Mucosa of rectum (tissue), 2 donors: Measurements from ENCODE around the gene IL9.

Source experiments
- H3K27ac ChIP-seq, 2 donors: one replicate each; pipeline ENCODE4 v1.7.0; 2013; ENCODE audit warnings: inconsistent platforms in 2 of 2, low read depth in 2 of 2, low read length in 2 of 2
- H3K27me3 ChIP-seq, 2 donors: one replicate each; pipeline ENCODE4 v1.7.0; 2013; ENCODE audit warnings: low read length in 2 of 2; ENCODE audit not compliant: control insufficient read depth in 2 of 2, insufficient read depth in 2 of 2
- H3K36me3 ChIP-seq, 2 donors: one replicate each; pipeline ENCODE4 v1.7.0; 2013; ENCODE audit warnings: low read length in 2 of 2; ENCODE audit not compliant: control insufficient read depth in 2 of 2, insufficient read depth in 2 of 2
- H3K4me1 ChIP-seq, 2 donors: one replicate each; pipeline ENCODE4 v1.7.0; 2013; ENCODE audit warnings: low read length in 2 of 2, mild to moderate bottlenecking in 1 of 2; ENCODE audit not compliant: control insufficient read depth in 2 of 2, insufficient read depth in 2 of 2
- H3K4me3 ChIP-seq, 2 donors: one replicate each; pipeline ENCODE4 v1.7.0; 2013; ENCODE audit warnings: low read length in 2 of 2
- H3K9ac ChIP-seq, 2 donors: one replicate each; pipeline ENCODE4 v1.7.0; 2013; ENCODE audit warnings: low read length in 2 of 2, low read depth in 1 of 2, mild to moderate bottlenecking in 1 of 2
- H3K9me3 ChIP-seq, 2 donors: one replicate each; pipeline ENCODE4 v1.7.0; 2013; ENCODE audit warnings: low read length in 2 of 2; ENCODE audit not compliant: control insufficient read depth in 2 of 2
- donor health status: healthy.
- donor health status: Normal muscosa, but diverticular disease.

IL9 gene

GRCh38 chr5:135894276-135894675 is 1.4 kb downstream of the IL9 start:
- Histone ChIP-seq H3K27ac (no peak overlapping the region), H3K9ac (no peak overlapping the region), H3K4me1 (no peaks in the 10 kb centered on the region), H3K36me3 (no peaks in the 10 kb centered on the region), H3K27me3 (peaks cover 0 to 3% of the 10 kb centered on the region in 2 donors), H3K9me3 (no peaks in the 10 kb centered on the region), H3K4me3 (no peak overlapping the region)

- H3K9me3 ChIP-seq = no peaks in the 10 kb centered on the region
- no peaks in the 10 kb centered on the region for H3K36me3 ChIP-seq
- H3K27me3 ChIP-seq = no peaks in the 10 kb centered on the region
- H3K4me1 ChIP-seq = peaks cover 3 to 5% of the 10 kb centered on the region in 2 donors
- no peak overlapping the region for H3K4me3 ChIP-seq
- H3K9ac ChIP-seq = no peak overlapping the region
- H3K27ac ChIP-seq = no peak overlapping the region
These were observed 3.9 kb downstream of the IL9 start for GRCh38 chr5:135891791-135892190.

DNA sequence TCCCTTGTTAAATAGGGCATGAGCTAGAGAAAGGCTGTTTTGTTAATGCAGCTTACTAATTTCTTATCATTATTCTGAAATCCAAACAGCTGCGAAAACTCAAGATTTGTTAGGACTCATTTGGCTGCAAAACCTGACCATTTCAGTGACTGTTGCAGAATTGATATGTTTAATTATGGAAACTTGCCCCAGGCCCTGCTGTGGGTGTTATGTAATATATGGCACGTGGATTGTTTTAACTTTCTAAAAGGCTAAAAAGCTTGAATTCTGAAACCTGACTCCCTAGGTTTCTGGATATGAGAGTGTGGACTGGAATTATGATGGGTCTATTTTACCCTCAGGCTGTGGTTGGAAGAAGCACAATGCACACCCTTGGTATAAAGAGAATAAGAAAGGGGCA is 4.4 kb downstream of the IL9 start:
- Histone ChIP-seq H3K4me3 (no peak overlapping the region), H3K36me3 (no peaks in the 10 kb centered on the region), H3K9ac (no peak overlapping the region), H3K4me1 (peaks cover 3 to 5% of the 10 kb centered on the region in 2 donors), H3K9me3 (no peaks in the 10 kb centered on the region), H3K27ac (no peak overlapping the region), H3K27me3 (no peaks in the 10 kb centered on the region)

DNA sequence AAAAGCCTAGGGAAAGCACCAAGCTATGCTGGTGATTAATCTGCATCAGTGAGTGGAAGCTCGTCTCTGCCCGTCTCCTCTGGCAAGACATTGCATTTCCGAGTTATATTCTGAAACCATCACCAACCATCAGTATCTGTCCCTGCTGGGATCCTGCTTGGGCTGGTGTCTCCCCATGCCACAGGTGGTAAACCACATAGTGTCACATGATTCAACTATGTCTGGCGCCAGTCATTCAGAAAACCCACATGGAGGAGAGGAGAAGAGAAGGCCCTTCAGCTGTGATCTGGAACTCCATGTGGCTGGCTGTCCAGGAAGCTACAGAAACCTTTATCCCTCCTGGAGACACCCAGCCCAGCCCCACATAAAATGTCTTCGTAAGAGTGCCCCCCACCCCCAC is 4.8 kb downstream of the IL9 start:
- Histone ChIP-seq H3K36me3 (no peaks in the 10 kb centered on the region), H3K4me3 (no peak overlapping the region), H3K9ac (no peak overlapping the region), H3K27ac (no peak overlapping the region), H3K27me3 (no peaks in the 10 kb centered on the region), H3K9me3 (no peaks in the 10 kb centered on the region), H3K4me1 (peaks cover 3 to 5% of the 10 kb centered on the region in 2 donors)

DNA sequence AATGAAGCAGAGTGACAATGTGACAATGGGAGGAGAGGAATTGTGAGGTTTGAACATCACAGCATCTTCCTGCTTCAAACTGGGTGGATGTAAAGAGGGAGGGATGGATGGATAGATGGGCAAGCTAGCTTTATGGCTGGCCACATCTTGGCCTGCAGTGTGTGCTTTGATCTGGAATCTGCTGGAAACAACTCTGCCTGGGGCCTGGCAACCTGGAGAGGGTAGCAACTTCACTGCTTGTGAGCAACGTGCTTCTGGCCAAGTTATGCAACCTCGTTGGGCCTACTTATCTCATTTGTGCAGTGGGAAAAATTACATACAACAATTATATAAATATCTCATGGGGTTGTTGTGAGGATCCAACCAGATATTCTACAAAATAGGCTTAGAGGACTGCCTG is 5.3 kb downstream of the IL9 start:
- H3K36me3 ChIP-seq = no peaks in the 10 kb centered on the region
- no peaks in the 10 kb centered on the region for H3K27me3 ChIP-seq
- H3K27ac ChIP-seq = no peak overlapping the region
- H3K4me3 ChIP-seq = no peak overlapping the region
- no peaks in the 10 kb centered on the region for H3K9me3 ChIP-seq
- no peak overlapping the region for H3K9ac ChIP-seq
- peaks cover 3 to 5% of the 10 kb centered on the region in 2 donors for H3K4me1 ChIP-seq

GRCh38 chr5:135887881-135888614 is 7.6 kb downstream of the IL9 start:
- Histone ChIP-seq H3K27ac (no peak overlapping the region), H3K36me3 (no peaks in the 10 kb centered on the region), H3K27me3 (no peaks in the 10 kb centered on the region), H3K4me3 (no peak overlapping the region), H3K4me1 (peaks cover 3 to 5% of the 10 kb centered on the region in 2 donors), H3K9ac (no peak overlapping the region), H3K9me3 (no peaks in the 10 kb centered on the region)

DNA sequence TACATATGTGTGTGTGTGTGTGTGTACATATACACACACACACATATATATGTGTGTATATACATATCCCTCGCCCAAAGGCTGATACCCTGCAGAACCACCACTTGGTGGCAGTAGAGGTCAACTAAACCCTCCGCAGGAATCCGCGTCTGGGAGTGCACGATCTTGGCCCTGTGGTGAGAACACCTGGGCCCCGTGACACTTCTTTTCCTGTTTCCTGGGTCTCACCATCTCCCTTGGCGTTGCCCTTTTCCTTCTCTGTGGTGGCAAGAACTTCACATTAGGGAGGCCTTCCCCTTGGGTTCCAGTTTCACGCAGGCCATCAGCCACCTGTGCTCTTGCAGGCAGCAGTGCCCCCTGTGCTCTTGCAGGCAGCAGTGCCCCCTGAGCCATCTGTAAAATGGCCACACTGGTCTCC is 8.2 kb downstream of the IL9 start:
- Histone ChIP-seq H3K36me3 (no peaks in the 10 kb centered on the region), H3K4me1 (peaks cover 3 to 5% of the 10 kb centered on the region in 2 donors), H3K27me3 (no peaks in the 10 kb centered on the region), H3K9me3 (no peaks in the 10 kb centered on the region), H3K4me3 (no peak overlapping the region), H3K9ac (no peak overlapping the region), H3K27ac (no peak overlapping the region)

GRCh38 chr5:135886136-135886535 is 9.5 kb downstream of the IL9 start:
- Histone ChIP-seq H3K4me1 (peaks cover 3 to 5% of the 10 kb centered on the region in 2 donors), H3K9ac (no peak overlapping the region), H3K9me3 (no peaks in the 10 kb centered on the region), H3K27me3 (peaks cover 0 to 2% of the 10 kb centered on the region in 2 donors), H3K36me3 (no peaks in the 10 kb centered on the region), H3K27ac (no peak overlapping the region), H3K4me3 (no peak overlapping the region)

GRCh38 chr5:135885031-135885430 is 10.6 kb downstream of the IL9 start:
- peaks cover 3 to 5% of the 10 kb centered on the region in 2 donors for H3K4me1 ChIP-seq
- no peak overlapping the region for H3K9ac ChIP-seq
- no peaks in the 10 kb centered on the region for H3K36me3 ChIP-seq
- H3K9me3 ChIP-seq = no peaks in the 10 kb centered on the region
- no peak overlapping the region for H3K4me3 ChIP-seq
- H3K27me3 ChIP-seq = peaks cover 0 to 2% of the 10 kb centered on the region in 2 donors
- H3K27ac ChIP-seq = no peak overlapping the region

DNA sequence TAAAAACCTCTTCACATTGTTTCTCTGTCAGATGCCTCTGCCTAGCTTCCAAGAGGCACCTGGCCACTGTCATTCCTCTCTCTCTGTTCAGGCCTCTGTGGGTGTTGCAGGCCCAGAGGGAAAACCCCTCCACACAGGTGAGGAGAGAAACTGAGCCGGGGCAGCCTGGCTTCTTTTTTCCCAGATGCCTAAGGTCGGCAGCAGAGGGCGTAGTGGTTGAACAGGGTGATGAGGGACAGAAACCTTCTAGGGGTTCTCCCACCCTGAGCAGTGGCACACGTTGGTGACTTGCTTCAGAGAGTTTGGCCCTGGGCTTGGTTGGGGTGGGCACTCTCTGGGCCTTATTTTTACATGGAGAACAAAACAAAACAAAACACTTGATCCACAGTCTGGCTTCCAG is 12.2 kb downstream of the IL9 start:
- Histone ChIP-seq H3K36me3 (no peaks in the 10 kb centered on the region), H3K9me3 (no peaks in the 10 kb centered on the region), H3K27ac (no peak overlapping the region), H3K27me3 (peaks cover 0 to 4% of the 10 kb centered on the region in 2 donors), H3K4me1 (peaks cover 3 to 5% of the 10 kb centered on the region in 2 donors), H3K4me3 (no peak overlapping the region), H3K9ac (no peak overlapping the region)
